ENCODE results near the gene CEP68. TPM values are rescaled to one million over a fixed set of nuclear protein-coding genes. Genes with fewer than 3 reads are reported as not detected.
A peak's percentile ranks its signal among the peaks of the same experiment; 100 is the strongest.

Gene CEP68
- total RNA-seq, 1 experiment from 2014 or later = 11.2 TPM

GRCh38 chr2:65070172-65070830 lies 14.1 kb downstream of the CEP68 start:
- TF ChIP-seq RAD21 (IDR thresholded peaks at IDR 0.05; ENCODE audit: low read depth) (peak; percentile 30; the same call in 1 of the 2 replicates), CTCF (IDR thresholded peaks at IDR 0.05 in 2 of 3, conservative IDR thresholded peaks at IDR 0.05 in 1 of 3; ENCODE audit: borderline replicate concordance in 1 of 3, insufficient read depth in 1 of 3, low read depth in 2 of 3, low read length in 2 of 3) (peak in 2 of 3 experiments; percentile 25 to 26; a peak in 2 of 6 replicates), CBX3 (IDR thresholded peaks at IDR 0.05; ENCODE audit: low read depth) (0 out of 2 replicates have a peak, but pooled peaks have one; percentile 11), JUND (IDR thresholded peaks at IDR 0.05) (peak; percentile 55; the same call in 1 of the 2 replicates), SRF (IDR thresholded peaks at IDR 0.05; ENCODE audit: low read depth) (no peak), TCF7L2 (IDR thresholded peaks at IDR 0.05; ENCODE audit: borderline replicate concordance, extremely low read depth, insufficient read depth, insufficient read length) (peak; percentile 44), ZFX (IDR thresholded peaks at IDR 0.05) (no peak), SP1 (IDR thresholded peaks at IDR 0.05; ENCODE audit: low read depth) (peak; percentile 39; the same call in 1 of the 2 replicates), FOSL1 (IDR thresholded peaks at IDR 0.05; ENCODE audit: low read depth) (peak; percentile 44; the same call in 1 of the 2 replicates), EGR1 (IDR thresholded peaks at IDR 0.05; ENCODE audit: low read depth) (no peak), CEBPB (IDR thresholded peaks at IDR 0.05; ENCODE audit: low read depth) (no peak)
- TF ChIP-seq, protein P1, sequence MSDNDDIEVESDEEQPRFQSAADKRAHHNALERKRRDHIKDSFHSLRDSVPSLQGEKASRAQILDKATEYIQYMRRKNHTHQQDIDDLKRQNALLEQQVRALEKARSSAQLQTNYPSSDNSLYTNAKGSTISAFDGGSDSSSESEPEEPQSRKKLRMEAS (IDR thresholded peaks at IDR 0.05) = peak; percentile 47; the same call in 1 of the 2 replicates
- 0 out of 4 replicates have a peak, but pooled peaks cover 2 to 6% of the 10 kb centered on the region in 2 experiments for H3K36me3 ChIP-seq (ENCODE audit: control insufficient read depth in 1 of 2, insufficient read depth in 2 of 2, low read length in 2 of 2)
- peaks cover 29 to 50% of the 10 kb centered on the region in 2 experiments for H3K4me1 ChIP-seq (ENCODE audit: control insufficient read depth in 1 of 2, insufficient read depth in 2 of 2, low read length in 2 of 2)
- no peaks in the 10 kb centered on the region for H3K27me3 ChIP-seq (ENCODE audit: insufficient read depth, low read length)
- peak overlapping the region in 1 of 2 experiments; percentile 19; a peak in 2 of 4 replicates for H3K4me3 ChIP-seq (replicated peaks in 1 of 2; ENCODE audit: low read depth in 1 of 2, low read length in 2 of 2)
- H3K9ac ChIP-seq (ENCODE audit: low read length) = peak overlapping the region; percentile 24; the same call in 1 of the 2 replicates
- BruUV-seq (replicated peaks) = no TSS peak
- ATAC-seq (peak; percentile 75), DNase-seq (ENCODE audit: low read depth, low spot score) (peak; percentile 27)
- RAD21 ChIA-PET (ENCODE audit: low non-redundant PET in 1 of 2, low total read pairs in 2 of 2, uncharacterized antibody in 2 of 2, unreplicated experiment in 2 of 2) = interaction anchor here in 1 of 2 experiments (0.6 to 0.9 kb wide), 2 partner anchors 99 to 118 kb away, joined by 3 to 5 read pairs; no protein-coding TSS in a partner anchor
- H3K4me2 ChIP-seq (ENCODE audit: low read length) = peak overlapping the region; percentile 69
- POLR2A ChIA-PET = no interaction called here
- CTCF ChIA-PET = interaction anchor here (0.8 to 1.4 kb wide), 4 partner anchors 10 to 500 kb away, joined by 3 to 5 read pairs (median 3); no protein-coding TSS in a partner anchor
- no peaks in the 10 kb centered on the region for H3K9me2 ChIP-seq (ENCODE audit: insufficient read depth)
- peaks cover 4% of the 10 kb centered on the region; the same call in 1 of the 2 replicates for H3K79me2 ChIP-seq (ENCODE audit: insufficient read depth, low read length)
- H3K27ac ChIP-seq (ENCODE audit: low read depth, low read length) = peak overlapping the region; percentile 78
- no peak overlapping the region for H2AFZ ChIP-seq (ENCODE audit: low read depth, low read length, poor library complexity, severe bottlenecking)
- no peaks in the 10 kb centered on the region for H4K20me1 ChIP-seq (ENCODE audit: insufficient read depth)
- H3K9me3 ChIP-seq (ENCODE audit: control insufficient read depth in 1 of 2, insufficient read depth in 1 of 2, low read depth in 1 of 2, low read length in 2 of 2) = no peaks in the 10 kb centered on the region
- intact Hi-C loops (cut with micrococcal nuclease) = loop anchor here (2.0 kb wide), 1 partner anchor 502 kb away; no protein-coding TSS in a partner anchor
